22Rv1 (cell line): Measurements from ENCODE around the gene SETD4.

Source experiments
- ZFX ChIP-seq: fragments of 450-650 bp; IDR thresholded peaks from 2 replicates; pipeline ENCODE4 v1.6.1; 2017; ENCODE audit warnings: antibody characterized with exemption, borderline replicate concordance
- TF ChIP-seq, protein P1 (sequence below): fragments of 450-650 bp; IDR thresholded peaks from 2 replicates; pipeline ENCODE4 v1.5.1; 2017; ENCODE audit warnings: mild to moderate bottlenecking

GRCh38 chr21:36075953-36076352 is 15.6 kb upstream of the SETD4 start:
- TF ChIP-seq, protein P1, sequence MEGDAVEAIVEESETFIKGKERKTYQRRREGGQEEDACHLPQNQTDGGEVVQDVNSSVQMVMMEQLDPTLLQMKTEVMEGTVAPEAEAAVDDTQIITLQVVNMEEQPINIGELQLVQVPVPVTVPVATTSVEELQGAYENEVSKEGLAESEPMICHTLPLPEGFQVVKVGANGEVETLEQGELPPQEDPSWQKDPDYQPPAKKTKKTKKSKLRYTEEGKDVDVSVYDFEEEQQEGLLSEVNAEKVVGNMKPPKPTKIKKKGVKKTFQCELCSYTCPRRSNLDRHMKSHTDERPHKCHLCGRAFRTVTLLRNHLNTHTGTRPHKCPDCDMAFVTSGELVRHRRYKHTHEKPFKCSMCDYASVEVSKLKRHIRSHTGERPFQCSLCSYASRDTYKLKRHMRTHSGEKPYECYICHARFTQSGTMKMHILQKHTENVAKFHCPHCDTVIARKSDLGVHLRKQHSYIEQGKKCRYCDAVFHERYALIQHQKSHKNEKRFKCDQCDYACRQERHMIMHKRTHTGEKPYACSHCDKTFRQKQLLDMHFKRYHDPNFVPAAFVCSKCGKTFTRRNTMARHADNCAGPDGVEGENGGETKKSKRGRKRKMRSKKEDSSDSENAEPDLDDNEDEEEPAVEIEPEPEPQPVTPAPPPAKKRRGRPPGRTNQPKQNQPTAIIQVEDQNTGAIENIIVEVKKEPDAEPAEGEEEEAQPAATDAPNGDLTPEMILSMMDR = no peak
- TF ChIP-seq ZFX = no peak
